Dedifferentiated amniotic fluid mesenchymal stem cell (primary cell): ENCODE results near the gene DTX3.
"Not testable (repeated sequence)": the region's sequence is repeated elsewhere in the genome, so short reads cannot be mapped to it uniquely, and the experiment has no call there.

Experiments used
- DNase-seq: peaks from one replicate; pipeline ENCODE4 v3.0.0-alpha.2; 2016; ENCODE audit errors: extremely low spot score

Gene DTX3

DNA sequence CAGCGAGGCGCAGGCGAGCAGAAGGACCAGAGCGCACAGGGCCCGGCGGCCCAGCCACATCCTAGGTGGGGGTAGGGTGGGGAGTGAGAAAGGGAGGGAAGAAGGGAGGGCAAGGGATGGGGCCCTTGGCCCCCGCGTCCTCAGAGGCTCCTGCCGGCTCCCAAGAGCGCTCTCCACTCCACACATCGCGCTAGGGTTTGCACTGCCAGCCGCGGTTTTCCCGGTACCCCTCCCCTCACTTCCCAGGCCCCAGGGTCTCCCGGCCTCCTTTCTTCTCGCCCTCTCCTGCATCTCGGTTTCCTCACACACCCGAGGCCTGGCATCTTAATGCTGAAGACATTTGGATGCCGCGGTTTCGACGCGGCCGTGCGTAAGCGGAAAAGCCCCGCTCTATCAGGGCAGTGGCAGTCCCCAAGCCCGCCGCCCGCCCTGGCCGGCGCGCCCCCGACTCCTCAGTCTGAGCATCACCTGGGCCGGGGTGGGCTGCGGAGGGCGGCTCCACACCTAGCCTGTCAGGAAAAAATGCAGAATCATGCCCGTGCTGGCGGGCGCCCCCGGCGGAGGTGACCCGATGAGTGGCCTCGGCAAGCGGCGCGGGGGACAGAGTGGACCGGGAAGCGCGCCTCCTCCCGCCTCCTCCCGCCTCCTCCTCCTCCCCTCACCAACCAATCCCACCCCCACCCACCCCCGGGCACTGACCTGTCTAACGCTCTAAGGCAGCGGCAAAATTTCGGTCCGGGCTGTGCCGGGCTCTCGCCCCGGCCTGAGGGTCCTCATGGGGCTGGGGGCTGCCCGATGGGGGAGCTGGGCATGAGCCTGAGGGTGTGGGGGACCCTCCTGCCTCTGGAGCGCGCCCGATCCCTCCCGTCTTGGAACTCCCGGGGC, 27.7 kb downstream of the DTX3 start:
- no peak for DNase-seq

DNA sequence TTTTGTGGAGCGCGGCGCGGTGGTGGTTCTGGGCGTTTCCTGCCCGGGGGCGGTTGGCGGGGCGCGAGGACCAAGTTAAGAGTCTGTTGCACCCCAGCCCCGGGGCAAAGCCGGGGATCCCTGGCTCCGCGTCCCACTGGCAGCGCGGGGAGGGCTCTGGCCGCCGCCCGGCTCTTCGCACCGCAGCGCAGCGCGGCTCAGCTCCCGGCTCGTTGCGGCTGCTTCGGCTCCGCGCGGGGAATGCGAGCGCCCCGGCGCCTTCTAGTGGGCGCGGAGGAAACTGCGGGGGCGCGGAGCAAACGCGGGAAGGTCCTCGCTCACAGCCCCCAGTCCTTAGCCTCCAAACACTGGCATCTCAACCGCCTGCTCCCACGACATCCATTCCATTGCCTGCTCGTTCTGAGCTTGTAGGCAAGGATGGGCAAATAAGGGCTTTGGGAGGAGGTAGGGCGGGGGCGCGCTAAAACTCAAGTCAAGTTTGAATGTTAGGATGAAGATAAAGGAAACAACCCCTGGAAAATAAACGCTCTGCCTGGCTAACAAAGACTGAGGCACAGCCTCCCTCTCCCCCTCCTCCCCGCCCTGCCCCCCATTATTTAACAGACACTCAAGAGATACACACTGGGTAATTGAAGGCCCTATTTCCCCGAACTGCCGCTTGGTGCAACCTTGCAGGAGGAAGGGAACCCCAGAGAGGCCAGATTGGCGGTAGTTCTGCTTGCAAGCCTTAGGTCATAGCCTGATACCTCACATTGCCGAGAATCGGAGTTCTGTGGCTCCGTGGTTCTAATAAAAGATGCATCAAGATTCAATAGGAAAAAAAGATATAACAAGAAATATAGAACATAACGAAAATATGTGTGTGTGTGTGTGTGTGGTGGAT, 28.6 kb downstream of the DTX3 start, which contains the start of gene B4GALNT1:
Gene B4GALNT1, minus strand, starts transcription at position 244 of the 883 bp plus-strand sequence. CDS start 1,069 bp downstream, outside the sequence.
- DNase-seq = peak; percentile 49

DNA sequence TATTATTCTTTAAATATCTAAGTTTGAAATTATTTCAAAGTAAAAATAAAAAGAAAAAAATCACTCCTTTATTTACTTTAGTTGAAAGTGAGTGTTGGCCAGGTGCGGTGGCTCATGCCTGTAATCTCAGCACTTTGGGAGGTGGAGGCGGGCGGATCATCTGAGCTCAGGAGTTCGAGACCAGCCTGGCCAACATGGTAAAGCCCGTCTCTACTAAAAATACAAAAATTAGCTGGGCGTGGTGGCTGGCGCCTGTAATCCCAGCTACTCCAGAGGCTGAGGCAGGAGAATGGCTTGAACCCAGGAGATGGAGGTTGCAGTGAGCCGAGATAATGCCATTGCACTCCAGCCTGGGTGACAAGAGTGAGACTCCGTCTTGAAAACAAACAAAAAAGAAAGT, 32.1 kb downstream of the DTX3 start:
- not testable (repeated sequence) for DNase-seq

DNA sequence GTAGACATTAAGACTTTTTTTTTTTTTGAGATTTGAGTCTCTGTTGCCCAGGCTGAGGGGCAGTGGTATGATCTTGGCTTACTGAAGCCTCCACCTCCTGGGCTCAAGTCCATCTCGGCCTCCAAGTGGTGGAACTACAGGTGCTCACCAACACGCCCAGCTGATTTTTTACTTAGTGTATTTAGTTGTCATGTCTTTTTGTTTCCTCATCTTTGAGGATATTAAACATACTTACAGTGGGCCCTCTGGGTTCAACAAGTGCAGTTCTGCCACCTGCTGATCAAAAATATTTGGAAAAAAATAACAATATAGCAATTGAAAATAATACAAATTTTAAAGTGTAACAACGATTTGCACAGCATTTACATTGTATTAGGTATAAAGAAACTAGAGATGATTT, 32.7 kb downstream of the DTX3 start:
- no peak for DNase-seq

DNA sequence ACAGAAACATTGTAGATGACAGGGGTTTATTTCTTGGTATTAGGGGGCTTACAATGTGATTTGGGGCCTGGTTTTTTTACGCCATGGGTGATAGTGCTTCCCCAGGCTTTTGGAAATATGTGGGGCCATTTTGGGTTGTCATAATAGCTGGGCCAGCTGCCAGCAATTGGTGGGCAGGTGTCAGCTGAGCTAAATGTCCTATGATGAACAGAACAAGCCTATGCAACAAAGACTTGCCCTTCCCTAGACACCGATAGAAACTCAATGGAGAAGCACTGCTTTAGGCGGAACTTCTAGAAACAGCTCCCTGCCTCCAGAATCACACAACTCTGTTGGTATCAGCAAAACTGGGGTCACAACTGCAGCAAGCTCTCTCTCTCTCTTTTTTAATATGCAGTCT, 33.5 kb downstream of the DTX3 start:
- no peak for DNase-seq

DNA sequence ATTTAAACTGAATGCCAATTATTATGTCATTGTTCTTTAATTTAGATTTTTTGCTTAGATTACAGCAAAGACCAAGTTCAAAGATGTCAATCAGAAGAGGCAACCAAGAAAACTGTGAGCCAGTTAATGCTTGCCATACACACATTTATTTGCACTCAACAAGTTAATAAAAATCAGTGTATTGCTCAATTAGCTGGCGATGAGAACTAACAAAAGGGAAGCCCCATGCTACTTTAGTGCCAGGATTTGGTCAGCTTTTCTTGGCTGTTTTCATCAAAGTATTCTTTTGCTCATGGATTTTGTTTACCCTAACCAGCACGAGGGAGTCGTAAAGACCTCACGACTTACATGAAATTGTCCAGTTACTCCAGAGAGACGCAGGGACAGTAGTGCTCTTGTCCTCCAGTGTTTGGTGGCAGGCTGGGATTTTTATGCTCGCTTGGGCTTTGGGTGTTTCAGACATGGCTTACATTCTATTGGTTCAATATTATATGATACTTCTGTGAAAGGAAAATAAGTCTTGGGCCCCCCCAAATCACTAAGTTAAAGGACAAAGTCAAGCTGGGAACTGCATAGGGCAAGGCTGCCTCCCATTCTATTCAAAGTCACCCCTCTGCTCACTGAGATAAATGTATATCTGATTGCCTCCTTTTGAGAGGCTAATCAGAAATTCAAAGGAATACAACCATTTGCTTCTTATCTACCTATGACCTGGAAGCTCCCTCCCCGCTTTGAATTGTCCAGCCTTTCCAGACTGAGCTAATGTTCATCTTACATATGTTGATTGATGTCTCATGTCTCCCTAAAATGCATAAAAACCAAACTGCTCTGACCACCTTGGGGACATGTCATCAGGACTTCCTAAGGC, 35.8 kb downstream of the DTX3 start:
- DNase-seq = no peak

DNA sequence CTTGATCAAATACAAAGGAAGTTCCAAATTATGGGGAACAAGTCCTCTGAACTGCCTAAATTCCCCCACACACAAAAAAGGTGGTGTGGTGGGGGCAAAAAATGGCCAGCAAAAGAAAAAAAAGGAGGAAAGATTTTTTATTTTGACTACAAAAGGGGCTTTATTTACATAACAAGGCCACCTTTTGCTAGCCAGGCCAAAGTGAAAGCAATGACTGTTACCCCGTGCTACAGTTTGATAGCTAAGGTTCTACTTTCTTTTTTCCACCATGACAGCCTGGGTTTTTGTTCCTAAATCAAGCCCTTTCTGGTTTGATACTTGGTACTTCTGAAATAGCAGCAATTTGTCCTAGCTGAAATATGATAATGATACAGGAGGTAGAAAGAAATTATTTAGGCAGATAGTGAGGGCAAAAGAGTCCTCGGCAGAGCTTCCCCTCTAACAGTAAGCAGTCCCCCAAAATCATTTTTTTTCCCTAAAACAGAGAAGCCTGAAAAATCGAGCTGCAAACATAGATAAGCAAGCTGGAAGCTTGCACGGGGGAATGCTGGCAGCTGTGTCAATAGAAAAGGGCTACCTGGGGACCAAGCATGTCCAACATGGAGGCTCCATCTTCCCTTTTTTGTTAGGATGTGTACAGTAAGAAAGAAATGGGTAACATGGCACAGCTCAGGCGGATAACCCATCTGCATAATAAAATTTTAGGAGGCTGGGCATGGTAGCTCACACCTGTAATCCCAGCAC, 37.2 kb downstream of the DTX3 start:
- no peak for DNase-seq

DNA sequence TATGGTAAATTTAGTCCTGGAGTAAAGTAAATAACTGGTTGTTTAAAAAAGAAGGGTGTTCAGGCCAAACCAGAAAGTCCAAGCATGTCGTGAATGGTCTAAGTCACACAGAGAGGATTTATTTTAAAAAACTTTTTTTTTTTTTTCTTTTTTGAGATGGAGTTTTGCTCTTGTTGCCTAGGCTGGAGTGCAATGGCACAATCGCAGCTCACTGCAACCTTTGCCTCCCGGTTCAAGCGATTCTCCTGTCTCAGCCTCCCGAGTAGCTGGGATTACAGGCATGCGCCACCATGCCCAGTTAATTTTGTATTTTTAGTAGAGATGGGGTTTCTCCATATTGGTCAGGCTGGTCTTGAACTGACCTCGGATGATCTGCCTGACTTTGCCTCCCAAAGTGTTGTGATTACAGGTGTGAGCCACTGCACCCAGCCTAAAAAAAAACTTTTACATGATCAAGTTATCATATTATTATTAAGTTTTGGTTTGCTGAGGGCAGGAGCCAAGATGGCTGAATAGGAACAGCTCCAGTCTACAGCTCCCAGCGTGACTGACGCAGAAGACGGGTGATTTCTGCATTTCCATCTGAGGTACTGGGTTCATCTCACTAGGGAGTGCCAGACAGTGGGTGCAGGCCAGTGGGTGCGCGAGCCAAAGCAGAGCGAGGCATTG, 41.5 kb downstream of the DTX3 start:
- DNase-seq = not testable (repeated sequence)

DNA sequence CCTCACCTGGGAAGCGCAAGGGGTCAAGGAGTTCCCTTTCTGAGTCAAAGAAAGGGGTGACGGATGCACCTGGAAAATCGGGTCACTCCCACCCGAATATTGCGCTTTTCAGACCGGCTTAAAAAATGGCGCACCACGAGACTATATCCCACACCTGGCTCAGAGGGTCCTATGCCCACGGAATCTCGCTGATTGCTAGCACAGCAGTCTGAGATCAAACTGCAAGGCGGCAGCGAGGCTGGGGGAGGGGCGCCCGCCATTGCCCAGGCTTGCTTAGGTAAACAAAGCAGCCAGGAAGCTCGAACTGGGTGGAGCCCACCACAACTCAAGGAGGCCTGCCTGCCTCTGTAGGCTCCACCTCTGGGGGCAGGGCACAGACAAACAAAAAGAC, 42.0 kb downstream of the DTX3 start:
- DNase-seq = not testable (repeated sequence)

DNA sequence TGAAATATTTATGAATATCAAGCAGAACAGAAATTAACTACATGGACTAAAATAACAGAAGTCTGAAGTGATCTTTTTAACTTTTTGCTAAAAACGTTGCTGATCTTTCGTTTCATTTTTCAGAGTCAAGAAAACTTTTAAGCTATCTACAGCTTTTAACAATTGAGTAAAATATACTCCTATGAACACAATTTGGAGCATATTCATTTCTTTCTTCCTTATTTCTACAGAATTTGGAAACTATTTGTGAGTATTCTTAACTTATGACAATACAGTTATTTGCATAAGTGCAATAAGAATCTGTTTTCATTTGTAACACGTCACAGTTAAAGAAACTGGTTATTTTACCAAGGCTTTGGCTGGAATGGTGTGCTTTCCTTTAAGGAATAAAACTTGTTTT, 49.4 kb downstream of the DTX3 start:
- DNase-seq = no peak

DNA sequence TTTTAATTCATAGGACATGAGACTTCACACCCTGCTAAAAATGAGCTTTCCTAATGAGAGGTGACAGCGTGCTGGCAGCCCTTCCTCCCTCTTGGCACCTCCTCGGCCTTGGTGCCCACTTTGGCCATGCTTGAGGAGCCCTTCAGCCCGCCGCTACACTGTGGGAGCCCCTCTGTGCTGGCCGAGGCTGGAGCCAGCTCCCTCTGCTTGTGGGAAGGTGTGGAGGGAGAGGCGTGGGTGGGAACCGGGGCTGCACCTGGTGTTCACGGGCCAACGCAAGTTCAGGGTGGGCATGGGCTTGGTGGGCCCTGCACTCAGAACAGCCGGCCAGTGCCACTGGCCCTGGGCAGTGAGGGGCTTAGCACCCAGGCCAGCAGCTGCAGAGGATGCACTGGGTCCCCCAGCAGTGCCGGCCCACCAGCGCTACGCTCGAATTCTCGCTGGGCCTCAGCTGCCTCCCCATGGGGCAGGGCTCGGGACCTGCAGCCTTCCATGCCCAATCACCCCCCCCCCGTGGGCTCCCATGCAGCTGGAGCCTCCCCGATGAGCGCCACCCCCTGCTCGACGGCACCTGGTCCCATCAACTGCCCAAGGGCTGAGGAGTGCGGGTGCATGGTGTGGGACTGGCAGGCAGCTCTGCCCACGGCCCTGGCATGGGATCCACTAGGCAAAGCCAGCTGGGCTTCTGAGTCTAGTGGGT, 51.1 kb downstream of the DTX3 start:
- DNase-seq = no peak

DNA sequence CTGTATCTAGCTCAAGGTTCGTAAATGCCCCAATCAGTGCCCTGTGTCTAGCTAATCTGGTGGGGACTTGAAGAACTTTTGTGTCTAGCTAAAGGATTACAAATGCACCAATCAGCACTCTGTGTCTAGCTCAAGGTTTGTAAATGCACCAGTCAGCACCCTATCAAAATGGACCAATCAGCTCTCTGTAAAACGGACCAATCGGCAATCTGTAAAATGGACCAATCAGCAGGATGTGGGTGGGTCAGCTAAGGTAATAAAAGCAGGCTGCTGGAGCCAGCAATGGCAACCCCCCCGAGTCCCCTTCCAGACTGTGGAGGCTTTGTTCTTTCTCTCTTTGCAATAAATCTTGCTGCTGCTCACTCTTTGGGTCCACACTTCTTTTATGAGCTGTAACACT, 51.8 kb downstream of the DTX3 start:
- DNase-seq = not testable (repeated sequence)

DNA sequence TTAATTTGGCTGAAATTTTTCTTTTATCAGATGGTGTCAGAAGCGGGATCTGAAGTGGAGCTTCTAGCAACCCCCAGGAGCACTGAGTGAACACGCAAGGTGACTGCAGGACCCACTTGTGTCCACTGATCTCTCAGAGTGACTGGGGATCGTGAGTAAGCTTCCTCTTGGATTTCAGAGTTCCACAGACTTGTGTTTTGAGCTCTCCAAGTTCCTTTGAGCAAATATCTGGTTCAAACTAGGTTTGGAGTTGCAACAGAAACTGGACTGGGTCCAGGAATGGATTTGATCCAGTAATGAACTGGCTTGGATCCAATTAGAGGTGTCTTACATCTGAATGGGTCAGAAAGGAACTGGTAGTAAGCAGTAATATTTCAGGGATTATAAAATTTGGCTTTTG, 53.1 kb downstream of the DTX3 start:
- no peak for DNase-seq

DNA sequence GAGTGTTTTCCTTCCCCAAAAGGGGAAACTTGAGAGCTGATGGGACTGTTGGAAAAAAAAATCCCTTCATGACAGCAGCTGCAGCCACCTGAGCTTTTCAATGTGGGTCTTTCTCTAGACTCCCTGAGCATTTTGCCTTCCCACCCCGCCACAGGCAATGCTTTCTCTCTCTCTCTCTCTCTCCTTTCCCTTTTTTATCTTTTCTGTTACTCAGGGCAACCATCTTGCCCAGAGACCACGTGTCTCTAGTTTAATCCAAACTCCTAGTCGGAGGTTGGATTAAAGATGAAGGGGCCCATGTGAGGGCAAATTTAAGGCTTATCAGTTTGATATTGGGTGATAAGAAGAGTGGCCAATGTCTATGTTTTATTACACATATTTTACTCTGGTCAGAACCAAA, 54.3 kb downstream of the DTX3 start:
- DNase-seq = no peak
